Osteocyte (in vitro differentiated cells): ENCODE data around the gene ASTE1. TPM values are rescaled to one million over a fixed set of nuclear protein-coding genes. Genes with fewer than 3 reads are reported as not detected.

ENCODE experiments used
- DNase-seq: peaks from one replicate; pipeline ENCODE4 v3.0.0; 2021; ENCODE audit warnings: mixed read lengths; ENCODE audit not compliant: unreplicated experiment; ENCODE audit errors: extremely low spot score
- H3K27ac Mint-ChIP-seq: one replicate; pipeline ENCODE4 v1.8.0; 2021; ENCODE audit warnings: mild to moderate bottlenecking, mixed read lengths; ENCODE audit not compliant: unreplicated experiment
- H3K27me3 Mint-ChIP-seq: one replicate; pipeline ENCODE4 v1.8.0; 2021; ENCODE audit warnings: mixed read lengths; ENCODE audit not compliant: unreplicated experiment
- H3K36me3 Mint-ChIP-seq: one replicate; pipeline ENCODE4 v1.8.0; 2021; ENCODE audit warnings: mixed read lengths; ENCODE audit not compliant: unreplicated experiment
- H3K4me1 Mint-ChIP-seq: one replicate; pipeline ENCODE4 v1.8.0; 2021; ENCODE audit warnings: mixed read lengths; ENCODE audit not compliant: unreplicated experiment
- H3K4me3 Mint-ChIP-seq: one replicate; pipeline ENCODE4 v1.8.0; 2021; ENCODE audit warnings: mild to moderate bottlenecking, moderate library complexity, mixed read lengths; ENCODE audit not compliant: unreplicated experiment
- H3K9me3 Mint-ChIP-seq: one replicate; pipeline ENCODE4 v1.8.0; 2021; ENCODE audit warnings: mixed read lengths; ENCODE audit not compliant: unreplicated experiment
- CTCF ChIP-seq: fragments of 200-600 bp; sonication (generic); IDR thresholded peaks from 2 replicates; pipeline ENCODE4 v1.5.0; 2021; ENCODE audit warnings: antibody characterized with exemption, mild to moderate bottlenecking, moderate library complexity
- long read RNA-seq: library from polyadenylated mRNA; unstranded; transcript quantifications from one replicate; pipeline ENCODE4 v2.0.0, GENCODE V29; 2021
- total RNA-seq: library from RNA; stranded (reverse); gene quantifications from 2 replicates; pipeline ENCODE4 v1.2.1, GENCODE V29; 2021

The ASTE1 gene
- total RNA-seq: 6.2 and 6.6 TPM in 2 replicates
- long read RNA-seq, transcript ASTE1-201 (6 exons, 2,664 nt): major isoform, 40 of 82 reads
- long read RNA-seq, partial matches to known transcripts: 9 of 82 reads
- long read RNA-seq, other reads (novel, unspliced or antisense): 30 of 82 reads

GRCh38 chr3:131026321-131027151 is at the start of gene ASTE1, which contains the start of gene NEK11:
Gene ASTE1, minus strand, starts transcription at chr3:131026825. Its CDS starts 1,519 bp downstream, at chr3:131025306.
Gene NEK11, plus strand, starts transcription at chr3:131026877. Its CDS starts 2,832 bp downstream, at chr3:131029709.
- H3K27ac Mint-ChIP-seq: peak within 1 kb of the TSS; percentile 96
- DNase-seq: peak; percentile 96
- peaks cover 22% of the 10 kb centered on the region for H3K4me1 Mint-ChIP-seq
- no peaks in the 10 kb centered on the region for H3K9me3 Mint-ChIP-seq
- peak within 1 kb of the TSS; percentile 89 for H3K4me3 Mint-ChIP-seq
- no peak for TF ChIP-seq CTCF
- H3K27me3 Mint-ChIP-seq: no peaks in the 10 kb centered on the region
- peaks cover 10% of the 10 kb centered on the region for H3K36me3 Mint-ChIP-seq

GRCh38 chr3:131075632-131076328 is 49.2 kb upstream of the ASTE1 start:
- Mint-ChIP-seq H3K4me1 (no peaks in the 10 kb centered on the region), H3K27me3 (no peaks in the 10 kb centered on the region), H3K9me3 (no peaks in the 10 kb centered on the region), H3K36me3 (no peaks in the 10 kb centered on the region), H3K4me3 (no peak overlapping the region), H3K27ac (no peak overlapping the region)
- no peak for DNase-seq
- no peak for TF ChIP-seq CTCF

GRCh38 chr3:131072845-131073244 is 46.2 kb upstream of the ASTE1 start:
- Mint-ChIP-seq H3K4me1 (no peaks in the 10 kb centered on the region), H3K27me3 (no peaks in the 10 kb centered on the region), H3K4me3 (no peak overlapping the region), H3K9me3 (no peaks in the 10 kb centered on the region), H3K36me3 (no peaks in the 10 kb centered on the region), H3K27ac (no peak overlapping the region)
- DNase-seq: no peak
- no peak for TF ChIP-seq CTCF

GRCh38 chr3:131072099-131072559 is 45.5 kb upstream of the ASTE1 start:
- no peak for DNase-seq
- no peaks in the 10 kb centered on the region for H3K4me1 Mint-ChIP-seq
- H3K4me3 Mint-ChIP-seq: no peak overlapping the region
- H3K27ac Mint-ChIP-seq: no peak overlapping the region
- no peaks in the 10 kb centered on the region for H3K27me3 Mint-ChIP-seq
- no peak for TF ChIP-seq CTCF
- no peaks in the 10 kb centered on the region for H3K9me3 Mint-ChIP-seq
- no peaks in the 10 kb centered on the region for H3K36me3 Mint-ChIP-seq

GRCh38 chr3:131067983-131068382 is 41.4 kb upstream of the ASTE1 start:
- DNase-seq: no peak
- Mint-ChIP-seq H3K27me3 (no peaks in the 10 kb centered on the region), H3K4me3 (no peak overlapping the region), H3K36me3 (no peaks in the 10 kb centered on the region), H3K4me1 (no peaks in the 10 kb centered on the region), H3K27ac (no peak overlapping the region), H3K9me3 (peaks cover 6% of the 10 kb centered on the region)
- TF ChIP-seq CTCF: no peak
